Endothelial cell of umbilical vein (primary cell): ENCODE measurements around the gene CST8. TPM values are rescaled to one million over a fixed set of nuclear protein-coding genes. Genes with fewer than 3 reads are reported as not detected.

Source experiments
- BruUV-seq: library from RNA; stranded (reverse); fragments of 400-500 nt; replicated peaks from 2 replicates; lab custom pipeline; 2021; lab: Mats Ljungman, UMichigan
- CTCF ChIA-PET: fragments of 300-600, 350-600 bp; sonication (Branson Sonifier 250); formaldehyde crosslinking; loops from one replicate; lab custom pipeline; 2021; ENCODE audit warnings: antibody characterized with exemption, inconsistent platforms; lab: Charles Lee
- POLR2A ChIA-PET: fragments of 300-600, 350-600 bp; sonication (Branson Sonifier 250); formaldehyde crosslinking; loops from one replicate; lab custom pipeline; 2021; ENCODE audit warnings: antibody characterized with exemption, inconsistent platforms; lab: Charles Lee
- DNase-seq: peaks from one replicate; pipeline ENCODE4 v3.0.0-alpha.2; 2011; ENCODE audit warnings: low read depth, low spot score
- FAIRE-seq: peaks from 2 replicates; lab custom pipeline; 2011; peaks lifted over from hg19 to GRCh38; lab: Jason Lieb, UNC
- H2AFZ ChIP-seq: 2 replicates; pipeline ENCODE4 v1.6.0; 2012; ENCODE audit warnings: low read depth, low read length, control low read depth, inconsistent platforms
- H3K27ac ChIP-seq: 2 replicates; pipeline ENCODE4 v1.5.1; 2011; ENCODE audit warnings: low read depth, mild to moderate bottlenecking, control low read depth, low read length, moderate library complexity; ENCODE audit not compliant: insufficient read depth
- H3K27me3 ChIP-seq, 2 experiments: 2 replicates each; pipeline versions ENCODE4 v1.6.0 to v1.6.1; 2011; ENCODE audit warnings: low read length in 2 of 2, mixed read lengths in 1 of 2; ENCODE audit not compliant: control insufficient read depth in 2 of 2, insufficient read depth in 2 of 2
- H3K36me3 ChIP-seq, 2 experiments: 2 replicates in 1 of 2; 3 replicates in 1 of 2; pipeline ENCODE4 v1.5.1; 2011; ENCODE audit warnings: low read length in 2 of 2, mild to moderate bottlenecking in 1 of 2, moderate library complexity in 1 of 2; ENCODE audit not compliant: control insufficient read depth in 2 of 2, insufficient read depth in 2 of 2; ENCODE audit errors: extremely low read depth in 1 of 2
- H3K4me1 ChIP-seq: 3 replicates; pipeline ENCODE4 v1.5.1; 2011; ENCODE audit warnings: mild to moderate bottlenecking, low read length; ENCODE audit not compliant: control insufficient read depth, insufficient read depth; ENCODE audit errors: extremely low read depth
- H3K4me2 ChIP-seq: 2 replicates; pipeline ENCODE4 v1.6.1; 2011; ENCODE audit warnings: low read length, control low read depth, mixed read lengths; ENCODE audit not compliant: insufficient read depth
- H3K4me3 ChIP-seq, 3 experiments: fragments of 200-600 bp in 1 of 3; sonication (generic), shearing (Covaris generic) in 1 of 3; replicated peaks in 1 of 3; 2 replicates each; pipeline ENCODE4 v1.5.1; 2011 to 2016; ENCODE audit warnings: control low read depth in 3 of 3, low read length in 3 of 3, mild to moderate bottlenecking in 2 of 3, inconsistent platforms in 1 of 3, low read depth in 1 of 3, moderate library complexity in 1 of 3; ENCODE audit not compliant: insufficient read depth in 1 of 3
- H3K79me2 ChIP-seq: 2 replicates; pipeline ENCODE4 v1.6.0; 2012; ENCODE audit warnings: low read length, inconsistent platforms; ENCODE audit not compliant: control insufficient read depth, insufficient read depth
- H3K9ac ChIP-seq: replicated peaks from 2 replicates; pipeline ENCODE3; 2011; ENCODE audit warnings: low read length, control low read depth; ENCODE audit not compliant: insufficient read depth; ENCODE audit errors: extremely low read depth
- H3K9me1 ChIP-seq: replicated peaks from 3 replicates; pipeline ENCODE4 v1.6.0; 2011; ENCODE audit warnings: mild to moderate bottlenecking, low read length; ENCODE audit not compliant: control insufficient read depth, insufficient read depth; ENCODE audit errors: extremely low read depth
- H3K9me3 ChIP-seq: replicated peaks from 2 replicates; pipeline ENCODE4 v1.5.1; 2012; ENCODE audit warnings: low read length, inconsistent platforms; ENCODE audit not compliant: control insufficient read depth, insufficient read depth
- H4K20me1 ChIP-seq: replicated peaks from 2 replicates; pipeline ENCODE3; 2011; ENCODE audit warnings: mild to moderate bottlenecking, low read length; ENCODE audit not compliant: control insufficient read depth, insufficient read depth; ENCODE audit errors: extremely low read depth
- CTCF ChIP-seq, 2 donors: IDR thresholded peaks; 1 replicate in 1 of 2; 2 replicates in 1 of 2; pipeline ENCODE4 v1.5.1; 2011; ENCODE audit warnings: low read length in 2 of 2, mild to moderate bottlenecking in 2 of 2, moderate library complexity in 2 of 2, control low read depth in 1 of 2, inconsistent platforms in 1 of 2, low read depth in 1 of 2; ENCODE audit not compliant: insufficient read depth in 1 of 2; ENCODE audit errors: extremely low read depth in 1 of 2
- EZH2 ChIP-seq: IDR thresholded peaks from 2 replicates; pipeline ENCODE4 v1.6.1; 2012; ENCODE audit warnings: borderline replicate concordance, low read depth, mild to moderate bottlenecking, moderate library complexity, low read length, inconsistent platforms; ENCODE audit not compliant: severe bottlenecking
- FOS ChIP-seq: IDR thresholded peaks from 2 replicates; pipeline ENCODE4 v1.6.1; 2011; ENCODE audit warnings: mild to moderate bottlenecking, low read length, moderate library complexity, borderline replicate concordance; ENCODE audit not compliant: insufficient read depth
- GATA2 ChIP-seq: IDR thresholded peaks from 2 replicates; pipeline ENCODE4 v1.7.0; 2011; ENCODE audit warnings: low read depth, mild to moderate bottlenecking, moderate library complexity, mixed read lengths, low read length; ENCODE audit not compliant: insufficient read length, insufficient read depth
- JUN ChIP-seq: IDR thresholded peaks from 2 replicates; pipeline ENCODE4 v1.6.1; 2011; ENCODE audit warnings: borderline replicate concordance, low read depth; ENCODE audit not compliant: insufficient read length, insufficient read depth
- MAX ChIP-seq: IDR thresholded peaks from 2 replicates; pipeline ENCODE4 v1.6.1; 2011; ENCODE audit not compliant: insufficient read depth, insufficient read length
- MYC ChIP-seq: IDR thresholded peaks from one replicate; pipeline ENCODE4 v1.6.1; 2011; ENCODE audit warnings: mild to moderate bottlenecking, low read depth, low read length
- POLR2A ChIP-seq: IDR thresholded peaks from 2 replicates; pipeline ENCODE4 v1.6.1; 2012; ENCODE audit warnings: low read depth, mild to moderate bottlenecking, control low read depth, low read length
- POLR2AphosphoS5 ChIP-seq: IDR thresholded peaks from 2 replicates; pipeline ENCODE4 v1.6.1; 2012; ENCODE audit warnings: low read depth, mild to moderate bottlenecking, control low read depth, low read length, moderate library complexity; ENCODE audit not compliant: insufficient read depth
- dilution Hi-C: fragments of 300-500 bp; cut with MboI; formaldehyde crosslinking; loops from one replicate; pipeline ENCODE4 v1.15.0; 2019; ENCODE audit warnings: low sequenced_read_pairs; ENCODE audit not compliant: extremely low pct_ligation_motif_present
- intact Hi-C: fragments of 100-400 bp; cut with micrococcal nuclease; formaldehyde crosslinking; loops from one replicate; pipeline ENCODE4 v1.10.0; 2022
- polyA plus RNA-seq, 4 experiments: library from polyadenylated mRNA; depleted of rRNA in 3 of 4; stranded (reverse) in 3 of 4; unstranded in 1 of 4; fragments of >200 nt; gene quantifications; 2 replicates each; pipeline versions ENCODE4 v1.2.1 to v1.2.3, GENCODE V29; 2011 to 2012; ENCODE audit warnings: missing spikeins in 1 of 4
- total RNA-seq: library from RNA; stranded (reverse); gene quantifications from 2 replicates; pipeline ENCODE4 v1.2.3, GENCODE V29; 2021

CST8 gene
- total and polyA plus RNA-seq, 2 donors (not counting 3 experiments of a cell fraction or from before 2014, with no cell fraction given) = not detected

- H3K9ac ChIP-seq = no peak overlapping the region
- no peaks in the 10 kb centered on the region for H3K79me2 ChIP-seq
- BruUV-seq = no TSS peak
- H3K36me3 ChIP-seq = no peaks in the 10 kb centered on the region
- H3K4me2 ChIP-seq = no peak overlapping the region
- dilution Hi-C loops (no loop called here), intact Hi-C loops (no loop called here)
- no peak overlapping the region for H2AFZ ChIP-seq
- H3K27me3 ChIP-seq = no peaks in the 10 kb centered on the region
- POLR2A ChIA-PET = no interaction called here
- no peaks in the 10 kb centered on the region for H3K9me1 ChIP-seq
- H4K20me1 ChIP-seq = no peaks in the 10 kb centered on the region
- FAIRE-seq = no peak
- no peaks in the 10 kb centered on the region for H3K4me1 ChIP-seq
- no peak overlapping the region for H3K27ac ChIP-seq
- H3K4me3 ChIP-seq = no peak overlapping the region
- no peaks in the 10 kb centered on the region for H3K9me3 ChIP-seq
- TF ChIP-seq CTCF (IDR thresholded peaks at IDR 0.05; ENCODE audit: extremely low read depth in 1 of 2, insufficient read depth in 1 of 2, low read depth in 1 of 2, low read length in 2 of 2) (no peak), JUN (no peak), MAX (no peak), POLR2A (no peak), EZH2 (no peak), MYC (no peak), FOS (no peak), POLR2AphosphoS5 (no peak), GATA2 (no peak)
- no peak for DNase-seq
- CTCF ChIA-PET = no interaction called here
Observed at GRCh38 chr20:23510000-23510590, 19.2 kb downstream of the CST8 start.
